ENCODE data around the gene C4orf50.

The C4orf50 gene

DNA sequence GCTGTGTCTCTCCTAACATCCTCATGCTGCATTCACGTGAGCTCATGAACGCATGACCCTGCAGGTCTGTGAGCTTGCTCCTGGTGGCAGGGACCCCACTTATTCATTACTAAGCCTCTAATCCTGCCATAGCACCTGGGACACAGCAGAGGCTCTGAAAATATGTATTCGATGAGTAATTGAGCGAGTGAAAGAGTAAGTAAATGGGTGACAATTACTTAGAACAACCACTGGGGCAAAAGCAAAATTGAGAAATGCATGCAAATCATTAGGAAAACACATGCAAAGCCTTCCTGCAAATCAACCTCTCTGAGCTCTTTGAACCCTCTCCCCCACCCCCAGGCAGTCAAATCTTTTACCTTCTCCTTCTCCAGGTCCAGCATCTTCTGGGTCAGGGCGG is 23.6 kb upstream of the C4orf50 start:
- no peak overlapping the region for H3K27ac ChIP-seq
- POLR2A ChIA-PET (ENCODE audit: low non-redundant PET), result no interaction called here
- no peak for DNase-seq (ENCODE audit: low spot score)
- CTCF ChIA-PET, result no interaction called here
- TF ChIP-seq, protein P1, sequence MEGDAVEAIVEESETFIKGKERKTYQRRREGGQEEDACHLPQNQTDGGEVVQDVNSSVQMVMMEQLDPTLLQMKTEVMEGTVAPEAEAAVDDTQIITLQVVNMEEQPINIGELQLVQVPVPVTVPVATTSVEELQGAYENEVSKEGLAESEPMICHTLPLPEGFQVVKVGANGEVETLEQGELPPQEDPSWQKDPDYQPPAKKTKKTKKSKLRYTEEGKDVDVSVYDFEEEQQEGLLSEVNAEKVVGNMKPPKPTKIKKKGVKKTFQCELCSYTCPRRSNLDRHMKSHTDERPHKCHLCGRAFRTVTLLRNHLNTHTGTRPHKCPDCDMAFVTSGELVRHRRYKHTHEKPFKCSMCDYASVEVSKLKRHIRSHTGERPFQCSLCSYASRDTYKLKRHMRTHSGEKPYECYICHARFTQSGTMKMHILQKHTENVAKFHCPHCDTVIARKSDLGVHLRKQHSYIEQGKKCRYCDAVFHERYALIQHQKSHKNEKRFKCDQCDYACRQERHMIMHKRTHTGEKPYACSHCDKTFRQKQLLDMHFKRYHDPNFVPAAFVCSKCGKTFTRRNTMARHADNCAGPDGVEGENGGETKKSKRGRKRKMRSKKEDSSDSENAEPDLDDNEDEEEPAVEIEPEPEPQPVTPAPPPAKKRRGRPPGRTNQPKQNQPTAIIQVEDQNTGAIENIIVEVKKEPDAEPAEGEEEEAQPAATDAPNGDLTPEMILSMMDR (conservative IDR thresholded peaks at IDR 0.05; ENCODE audit: low read depth), result no peak

DNA sequence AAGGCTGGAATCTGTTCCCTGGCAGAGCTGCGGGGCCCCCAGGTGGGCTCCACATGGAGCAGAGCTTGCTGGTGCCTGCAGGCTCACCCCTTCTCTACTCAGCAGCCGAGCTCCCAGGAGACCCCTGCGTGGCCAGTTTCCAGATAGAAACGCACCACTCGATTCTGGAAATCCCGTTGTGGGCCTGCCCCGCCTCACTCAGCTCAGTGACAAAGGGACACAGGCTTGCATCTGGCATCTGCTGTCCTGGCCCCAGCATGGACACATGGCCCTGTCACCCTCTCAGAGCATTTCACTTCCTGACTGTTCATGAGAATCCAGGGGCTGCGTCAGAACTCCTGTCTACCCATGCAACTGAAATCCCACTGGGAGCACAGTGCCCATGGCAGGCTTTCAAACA is 20.5 kb upstream of the C4orf50 start:
- no peak for DNase-seq (ENCODE audit: low spot score)
- ChIA-PET CTCF (interaction anchor here (0.5 kb wide), 1 partner anchor 48 kb away, joined by 5 read pairs; no protein-coding TSS in a partner anchor), POLR2A (ENCODE audit: low non-redundant PET) (no interaction called here)
- no peak overlapping the region for H3K27ac ChIP-seq
- TF ChIP-seq, protein P1 (conservative IDR thresholded peaks at IDR 0.05; ENCODE audit: low read depth), result no peak

DNA sequence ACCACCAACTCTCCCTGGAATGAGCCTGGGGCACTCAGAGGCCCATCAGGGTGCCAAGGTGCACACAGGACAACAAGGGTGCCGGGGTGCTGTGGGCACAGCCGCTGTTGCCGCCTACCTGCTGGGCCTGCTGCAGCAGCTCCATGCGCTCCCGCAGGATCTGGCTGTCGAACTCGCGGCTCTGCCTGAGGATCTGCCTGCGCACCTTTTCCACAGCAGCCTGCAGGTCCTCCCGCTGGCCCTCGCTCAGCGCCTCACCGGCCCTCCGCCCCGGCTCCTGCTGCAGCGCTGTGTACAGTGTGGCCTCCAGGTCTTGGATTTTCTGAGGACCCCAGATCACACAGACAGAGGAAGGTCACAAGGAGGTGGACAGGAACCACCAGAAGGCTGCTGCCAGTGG is 17.6 kb upstream of the C4orf50 start:
- no peak for DNase-seq (ENCODE audit: low spot score)
- TF ChIP-seq, protein P1 (conservative IDR thresholded peaks at IDR 0.05; ENCODE audit: low read depth), result no peak
- POLR2A ChIA-PET (ENCODE audit: low non-redundant PET), result no interaction called here
- CTCF ChIA-PET, result no interaction called here
- H3K27ac ChIP-seq, result no peak overlapping the region

DNA sequence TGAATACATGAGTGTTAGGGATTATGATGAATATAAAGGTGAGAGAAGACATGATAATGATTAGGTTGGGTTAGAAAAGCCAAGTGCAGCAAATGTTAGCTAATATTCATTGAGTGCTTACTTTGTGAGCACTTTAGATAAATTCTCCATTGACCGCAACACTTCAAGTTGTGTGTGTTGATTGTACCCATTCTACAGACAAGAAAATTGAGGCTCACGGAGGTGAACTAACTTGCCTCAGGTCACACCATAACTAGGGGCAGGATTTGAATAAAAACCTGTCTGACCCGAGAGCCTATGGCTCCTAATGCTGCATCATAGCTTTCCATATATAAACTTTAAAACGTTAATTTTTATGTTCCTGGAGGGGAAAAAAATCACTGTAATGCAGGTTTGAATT is 15.2 kb upstream of the C4orf50 start:
- TF ChIP-seq, protein P1 (conservative IDR thresholded peaks at IDR 0.05; ENCODE audit: low read depth), result no peak
- no peak overlapping the region for H3K27ac ChIP-seq
- POLR2A ChIA-PET (ENCODE audit: low non-redundant PET), result no interaction called here
- CTCF ChIA-PET, result no interaction called here
- DNase-seq (ENCODE audit: low spot score), result no peak

DNA sequence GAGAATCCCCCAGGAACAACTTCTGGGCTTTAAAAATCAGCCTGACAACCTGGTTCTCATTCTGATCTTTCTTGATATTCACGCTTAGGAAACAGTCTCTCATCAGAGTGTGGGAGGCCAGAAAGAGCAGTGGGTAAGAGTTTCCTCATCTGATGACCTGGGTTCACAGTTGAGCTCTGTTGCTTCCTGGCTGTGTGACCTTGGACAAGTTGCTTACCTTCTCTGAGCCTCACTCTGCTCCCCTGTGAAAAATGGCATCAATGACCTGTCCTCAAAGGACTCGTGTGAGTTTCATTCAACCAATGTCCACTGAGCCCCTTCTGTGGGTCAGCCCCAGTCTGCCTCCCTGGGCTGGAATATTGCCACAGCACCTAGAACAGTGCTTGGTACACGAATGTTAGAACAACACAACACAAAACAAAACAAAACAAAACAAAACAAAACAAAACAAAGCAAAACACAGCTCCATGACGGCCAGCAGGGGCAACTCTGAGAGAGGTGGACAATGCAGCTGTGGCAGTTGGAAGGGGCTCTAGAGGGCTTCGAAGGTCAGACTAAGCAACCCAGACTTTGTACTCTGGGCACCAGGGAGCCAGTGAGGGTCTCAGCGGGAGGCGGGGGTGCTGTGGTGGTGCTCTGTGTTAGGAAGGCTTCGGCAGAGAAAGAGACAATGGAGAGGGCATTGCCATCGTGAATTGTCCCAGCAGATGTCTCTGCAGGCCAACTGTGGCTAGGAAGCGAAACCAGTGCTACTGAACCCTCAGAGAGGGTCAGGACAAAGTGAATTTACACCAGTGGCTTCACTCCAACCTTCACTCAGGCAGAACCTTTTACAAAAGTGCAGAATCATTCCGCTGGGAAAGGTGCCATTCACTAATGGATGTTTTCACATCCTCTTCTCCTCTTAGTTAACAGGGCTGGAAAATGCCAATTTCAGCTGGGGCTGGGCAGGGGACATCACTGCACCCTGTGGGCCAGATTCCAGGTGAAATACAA is 14.3 kb upstream of the C4orf50 start:
- TF ChIP-seq, protein P1 (conservative IDR thresholded peaks at IDR 0.05; ENCODE audit: low read depth), result no peak
- no peak overlapping the region for H3K27ac ChIP-seq
- DNase-seq (ENCODE audit: low spot score), result no peak
- ChIA-PET CTCF (no interaction called here), POLR2A (ENCODE audit: low non-redundant PET) (no interaction called here)

DNA sequence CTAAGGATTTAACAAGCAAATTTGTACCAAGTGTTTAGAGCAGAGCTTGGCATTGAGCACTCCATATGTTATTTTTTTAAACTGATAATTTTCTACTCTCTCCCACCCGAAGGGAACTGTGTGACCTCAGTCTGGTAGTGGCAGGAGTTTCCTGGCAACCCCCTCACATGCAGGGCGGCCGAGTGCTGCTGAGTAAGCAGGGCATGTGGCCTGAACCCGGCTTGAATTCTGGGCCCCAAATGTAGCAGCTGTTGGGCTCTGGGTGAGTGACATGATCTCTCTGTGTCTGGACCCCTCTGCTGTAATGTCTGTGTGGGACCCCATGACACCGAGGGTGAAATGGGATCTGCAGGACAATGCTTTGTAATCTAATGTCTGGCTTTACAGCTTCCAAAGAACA is 13.6 kb upstream of the C4orf50 start:
- ChIA-PET POLR2A (ENCODE audit: low non-redundant PET) (no interaction called here), CTCF (no interaction called here)
- TF ChIP-seq, protein P1 (conservative IDR thresholded peaks at IDR 0.05; ENCODE audit: low read depth), result no peak
- no peak overlapping the region for H3K27ac ChIP-seq
- no peak for DNase-seq (ENCODE audit: low spot score)
